HEK293 (cell line): ENCODE data around the gene WDFY2.

Experiments
- CTCF ChIA-PET: fragments of 350-600 bp; formaldehyde crosslinking; extraction: SDS; loops from one replicate; lab custom pipeline; 2021; ENCODE audit warnings: antibody characterized with exemption; lab: Yijun Ruan, JAX
- POLR2A ChIA-PET: fragments of 300-600 bp; formaldehyde crosslinking; extraction: SDS; loops from one replicate; lab custom pipeline; 2020; ENCODE audit warnings: antibody characterized with exemption, inconsistent platforms; lab: Yijun Ruan, JAX
- H3K27ac ChIP-seq: fragments of 200-500 bp; sonication (Bioruptor generic); 2 replicates; pipeline ENCODE4 v1.5.1; 2014; ENCODE audit warnings: low read depth, low read length, control low read depth, inconsistent platforms; ENCODE audit errors: extremely low read depth
- H3K36me3 ChIP-seq, 2 experiments: fragments of 200-500 bp in 1 of 2; sonication (Bioruptor generic) in 1 of 2; 1 replicate in 1 of 2; 2 replicates in 1 of 2; pipeline ENCODE4 v1.5.1; 2014 to 2017; ENCODE audit warnings: inconsistent platforms in 2 of 2, low read length in 2 of 2; ENCODE audit not compliant: control insufficient read depth in 2 of 2, insufficient read depth in 1 of 2
- H3K4me1 ChIP-seq: fragments of 200-500 bp; sonication (Bioruptor generic); 2 replicates; pipeline ENCODE4 v1.5.1; 2014; ENCODE audit warnings: mild to moderate bottlenecking, low read length, inconsistent platforms; ENCODE audit not compliant: control insufficient read depth, insufficient read depth
- H3K4me3 ChIP-seq: 2 replicates; pipeline ENCODE4 v1.5.1; 2011; ENCODE audit warnings: low read depth, mild to moderate bottlenecking, control low read depth, low read length, moderate library complexity
- H3K9me3 ChIP-seq: fragments of 200-500 bp; sonication (Bioruptor generic); 2 replicates; pipeline ENCODE4 v1.5.1; 2014; ENCODE audit warnings: low read depth, low read length, inconsistent platforms; ENCODE audit not compliant: control insufficient read depth, insufficient read depth
- HOXC10 ChIP-seq: sonication (generic); formaldehyde crosslinking; IDR thresholded peaks from 2 replicates; pipeline ENCODE4 v1.8.1; 2023; ENCODE audit warnings: mild to moderate bottlenecking, missing genetic modification reagents
- KLF16 ChIP-seq: fragments of 450-650 bp; formaldehyde crosslinking; IDR thresholded peaks from 2 replicates; pipeline ENCODE4 v1.5.1; 2017; ENCODE audit warnings: missing biosample characterization, missing genetic modification characterization
- KLF9 ChIP-seq: fragments of 450-650 bp; formaldehyde crosslinking; IDR thresholded peaks from 2 replicates; pipeline ENCODE4 v1.5.1; 2016; ENCODE audit warnings: missing biosample characterization, missing genetic modification characterization, low read depth
- PATZ1 ChIP-seq: fragments of 450-650 bp; formaldehyde crosslinking; IDR thresholded peaks from 2 replicates; pipeline ENCODE4 v1.5.1; 2016; ENCODE audit warnings: missing biosample characterization, missing genetic modification characterization
- PRDM1 ChIP-seq: fragments of 450-650 bp; formaldehyde crosslinking; IDR thresholded peaks from 2 replicates; pipeline ENCODE4; 2016; ENCODE audit warnings: missing biosample characterization, missing genetic modification characterization
- SP3 ChIP-seq: fragments of 450-650 bp; formaldehyde crosslinking; IDR thresholded peaks from 2 replicates; pipeline ENCODE4 v1.5.1; 2016; ENCODE audit warnings: missing biosample characterization, missing genetic modification characterization
- ZBTB20 ChIP-seq: fragments of 450-650 bp; formaldehyde crosslinking; IDR thresholded peaks from 2 replicates; pipeline ENCODE4 v1.5.1; 2016; ENCODE audit warnings: missing biosample characterization, missing genetic modification characterization
- ZBTB6 ChIP-seq: fragments of 450-650 bp; formaldehyde crosslinking; IDR thresholded peaks from 2 replicates; pipeline ENCODE4 v1.5.1; 2017; ENCODE audit warnings: missing biosample characterization, missing genetic modification characterization
- ZBTB7A ChIP-seq: fragments of 450-650 bp; formaldehyde crosslinking; IDR thresholded peaks from 2 replicates; pipeline ENCODE4 v1.5.1; 2016; ENCODE audit warnings: low read depth, missing biosample characterization, missing genetic modification characterization
- ZEB2 ChIP-seq: fragments of 450-650 bp; formaldehyde crosslinking; IDR thresholded peaks from 2 replicates; pipeline ENCODE4 v1.5.1; 2016; ENCODE audit warnings: missing biosample characterization, missing genetic modification characterization
- ZFHX2 ChIP-seq: fragments of 450-650 bp; formaldehyde crosslinking; conservative IDR thresholded peaks from 2 replicates; pipeline ENCODE4 v1.5.1; 2016; ENCODE audit warnings: missing biosample characterization, missing genetic modification characterization
- ZFP69B ChIP-seq: fragments of 450-650 bp; formaldehyde crosslinking; IDR thresholded peaks from 2 replicates; pipeline ENCODE4 v1.5.1; 2016; ENCODE audit warnings: missing biosample characterization, missing genetic modification characterization
- ZNF132 ChIP-seq: fragments of 450-650 bp; formaldehyde crosslinking; IDR thresholded peaks from 2 replicates; pipeline ENCODE4 v1.5.1; 2017; ENCODE audit warnings: missing biosample characterization, missing genetic modification characterization, borderline replicate concordance
- ZNF202 ChIP-seq: fragments of 450-650 bp; formaldehyde crosslinking; IDR thresholded peaks from 2 replicates; pipeline ENCODE4 v1.5.1; 2016; ENCODE audit warnings: missing biosample characterization, missing genetic modification characterization, borderline replicate concordance
- ZNF280C ChIP-seq: fragments of 450-650 bp; formaldehyde crosslinking; IDR thresholded peaks from 2 replicates; pipeline ENCODE4 v1.5.1; 2016; ENCODE audit warnings: missing biosample characterization, missing genetic modification characterization
- ZNF37A ChIP-seq: fragments of 450-650 bp; IDR thresholded peaks from 2 replicates; pipeline ENCODE4 v1.5.1; 2018; ENCODE audit warnings: missing biosample characterization, missing genetic modification characterization
- ZNF404 ChIP-seq: fragments of 450-650 bp; formaldehyde crosslinking; IDR thresholded peaks from 2 replicates; pipeline ENCODE4 v1.5.1; 2017; ENCODE audit warnings: missing biosample characterization, missing genetic modification characterization
- ZNF433 ChIP-seq: fragments of 450-650 bp; formaldehyde crosslinking; IDR thresholded peaks from 2 replicates; pipeline ENCODE4 v1.5.1; 2016; ENCODE audit warnings: missing biosample characterization, missing genetic modification characterization, low read depth
- ZNF473 ChIP-seq: fragments of 450-650 bp; formaldehyde crosslinking; IDR thresholded peaks from 2 replicates; pipeline ENCODE4 v1.5.1; 2017; ENCODE audit warnings: missing biosample characterization, missing genetic modification characterization
- ZNF621 ChIP-seq: fragments of 450-650 bp; formaldehyde crosslinking; IDR thresholded peaks from 2 replicates; pipeline ENCODE4 v1.5.1; 2017; ENCODE audit warnings: missing biosample characterization, missing genetic modification characterization
- ZNF692 ChIP-seq: fragments of 450-650 bp; formaldehyde crosslinking; IDR thresholded peaks from 2 replicates; pipeline ENCODE4 v1.5.1; 2016; ENCODE audit warnings: missing biosample characterization, missing genetic modification characterization
- ZSCAN16 ChIP-seq: fragments of 450-650 bp; formaldehyde crosslinking; IDR thresholded peaks from 2 replicates; pipeline ENCODE4 v1.5.1; 2016; ENCODE audit warnings: missing biosample characterization, missing genetic modification characterization
- ZSCAN18 ChIP-seq: fragments of 450-650 bp; formaldehyde crosslinking; IDR thresholded peaks from 2 replicates; pipeline ENCODE4 v1.5.1; 2016; ENCODE audit warnings: missing biosample characterization, missing genetic modification characterization
- ZSCAN30 ChIP-seq: fragments of 450-650 bp; IDR thresholded peaks from 2 replicates; pipeline ENCODE4 v1.5.1; 2018; ENCODE audit warnings: missing biosample characterization, mild to moderate bottlenecking, missing genetic modification characterization, moderate library complexity

Gene WDFY2

GRCh38 chr13:51803422-51804294 is 219.4 kb downstream of the WDFY2 start, which contains the start of gene DHRS12 (continued):
- TF ChIP-seq PRDM1 (tag by site-specific recombination), result no peak
- no peak for TF ChIP-seq ZBTB7A (tag by site-specific recombination)
- peak; percentile 50; the same call in 1 of the 2 replicates for TF ChIP-seq ZBTB20 (tag by site-specific recombination)
- TF ChIP-seq ZNF132, result no peak
- 0 out of 2 replicates have a peak, but pooled peaks have one; percentile 32 for TF ChIP-seq HOXC10

GRCh38 chr13:51804295-51805172 is 220.3 kb downstream of the WDFY2 start:
- peaks cover 12% of the 10 kb centered on the region for H3K4me1 ChIP-seq
- no peaks in the 10 kb centered on the region for H3K9me3 ChIP-seq
- no peaks in the 10 kb centered on the region for H3K36me3 ChIP-seq
- ChIA-PET CTCF (interaction anchor here (2.9 kb wide), 1 partner anchor 11 kb away, joined by 16 read pairs; no protein-coding TSS in a partner anchor), POLR2A (no interaction called here)
- peak overlapping the region; percentile 88 for H3K27ac ChIP-seq
- peak overlapping the region; percentile 77 for H3K4me3 ChIP-seq
- TF ChIP-seq ZNF404 (tag by site-specific recombination) (no peak), ZNF473 (tag by site-specific recombination) (no peak), ZNF37A (no peak), ZFHX2 (tag by site-specific recombination) (0 out of 2 replicates have a peak, but pooled peaks have one; percentile 3), ZNF433 (tag by site-specific recombination) (no peak), ZSCAN30 (tag by site-specific recombination) (no peak), SP3 (tag by site-specific recombination) (0 out of 2 replicates have a peak, but pooled peaks have one; percentile 16), ZFP69B (tag by site-specific recombination) (peak; percentile 92), ZSCAN16 (tag by site-specific recombination) (peak; percentile 70; the same call in 1 of the 2 replicates), ZNF202 (no peak), ZBTB20 (tag by site-specific recombination) (0 out of 2 replicates have a peak, but pooled peaks have one; percentile 4), ZNF621 (no peak), KLF9 (tag by site-specific recombination) (no peak), KLF16 (tag by site-specific recombination) (no peak), ZSCAN18 (tag by site-specific recombination) (no peak), ZNF692 (tag by site-specific recombination) (peak; percentile 85), ZNF280C (no peak), PATZ1 (tag by site-specific recombination) (no peak), ZBTB6 (no peak), ZEB2 (tag by site-specific recombination) (peak; percentile 43; the same call in 1 of the 2 replicates)
